HG03025 (cell line): Measurements from ENCODE around the gene IGF2R.
"Not testable (repeated sequence)": the region's sequence is repeated elsewhere in the genome, so short reads cannot be mapped to it uniquely, and the experiment has no call there.

Source experiments
- ATAC-seq: cut with Tn5 transposase; IDR thresholded peaks from one replicate; pipeline ENCODE4 v1.9.1; 2021; ENCODE audit warnings: mild to moderate bottlenecking, moderate library complexity; ENCODE audit not compliant: unreplicated experiment, low FRiP score

IGF2R gene

DNA sequence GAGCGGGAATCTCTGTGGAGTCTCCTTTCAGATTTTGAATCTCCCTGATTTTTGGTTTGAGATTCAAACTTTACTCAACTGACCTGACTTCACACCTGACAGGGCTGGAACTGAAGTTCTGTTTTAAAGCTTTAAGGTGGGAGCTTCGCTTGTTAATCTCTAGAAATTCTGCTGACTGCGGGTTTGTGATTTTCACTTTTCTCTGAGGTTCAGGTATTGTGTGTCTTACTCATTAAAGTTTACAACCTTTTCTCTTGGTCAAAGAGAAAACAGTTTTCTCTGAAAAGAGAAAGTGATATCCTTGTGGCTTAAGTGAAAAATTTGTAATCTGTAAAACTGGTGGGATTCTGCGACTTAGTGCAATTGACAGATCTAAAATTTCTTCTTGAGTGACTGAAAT lies 20.7 kb upstream of the IGF2R start:
- no peak for ATAC-seq

DNA sequence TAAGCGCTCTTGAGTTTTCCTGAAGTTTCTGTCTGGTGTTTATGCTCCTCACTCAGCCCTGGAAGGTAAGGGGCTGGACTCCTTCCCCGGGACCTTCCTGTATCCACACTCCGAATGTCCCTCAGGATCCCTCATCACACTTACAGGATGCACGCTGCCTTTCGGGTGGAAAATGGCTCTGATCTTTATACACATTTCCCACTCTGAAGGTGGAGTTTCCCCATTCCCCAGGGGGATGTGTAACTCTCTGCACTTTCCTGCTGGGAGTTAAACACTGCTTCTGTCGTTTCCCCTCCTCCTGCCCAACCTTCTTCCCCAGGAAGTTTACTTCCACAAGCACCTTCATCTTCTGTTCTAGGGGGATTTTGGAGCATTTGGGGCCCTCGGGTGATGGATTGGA lies 17.1 kb upstream of the IGF2R start:
- ATAC-seq = no peak

DNA sequence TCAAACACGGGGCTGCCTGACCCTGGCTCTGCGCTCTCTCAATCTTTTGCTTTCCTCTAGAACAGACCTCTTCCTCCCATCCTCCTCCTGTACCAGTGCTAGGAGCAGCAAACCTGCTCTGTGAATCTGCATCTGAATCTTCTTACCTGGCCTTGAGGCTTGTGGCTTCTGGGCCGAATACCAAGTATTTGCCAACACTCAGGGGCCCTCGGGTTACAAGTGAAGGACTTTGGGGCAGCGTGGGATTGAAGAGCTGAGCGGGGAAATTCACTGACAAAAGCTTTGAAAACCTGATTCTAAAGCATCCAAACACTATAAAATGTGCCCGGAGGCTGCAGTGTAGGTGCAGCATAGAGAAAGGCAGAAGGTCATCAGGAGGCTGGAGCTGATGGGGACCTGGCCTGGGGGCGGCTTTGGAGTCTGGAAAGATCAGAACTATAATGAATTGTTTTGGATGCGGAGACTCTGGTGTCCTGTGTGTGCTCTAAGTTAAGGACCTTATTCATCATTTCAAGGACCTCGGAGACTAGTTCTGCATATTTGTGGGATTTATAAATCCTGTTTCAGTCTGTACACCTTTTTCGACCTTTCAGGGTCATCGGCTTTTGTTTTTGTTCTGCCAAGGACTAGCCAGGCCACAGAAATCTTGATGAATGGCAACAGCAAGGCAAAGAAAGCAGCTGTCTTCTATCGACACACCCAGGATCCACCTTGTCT lies 16.4 kb upstream of the IGF2R start:
- ATAC-seq = no peak

DNA sequence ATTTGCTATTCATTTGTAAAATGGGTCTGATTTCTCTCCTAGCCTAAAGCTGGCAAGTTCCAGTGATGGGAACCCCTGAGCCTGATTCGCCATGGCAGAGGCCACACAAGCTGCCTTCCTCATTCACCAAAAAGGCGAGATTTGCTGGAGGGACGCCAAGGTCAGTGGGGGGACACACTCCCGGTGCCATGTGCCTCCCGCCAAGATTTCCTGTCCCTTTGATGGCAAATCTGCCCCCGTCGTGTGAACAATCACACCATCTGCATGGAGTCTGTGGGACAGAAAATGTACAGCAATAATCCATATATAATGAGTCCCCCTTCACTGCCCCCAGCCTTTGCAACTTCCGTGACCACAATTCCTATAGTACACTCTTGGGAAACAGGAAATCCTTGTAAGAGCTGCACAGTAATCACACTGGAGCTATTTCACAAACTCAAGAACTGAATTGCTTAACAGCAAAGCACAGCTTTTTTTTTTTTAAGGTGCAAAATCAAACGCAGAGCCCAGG lies 15.7 kb upstream of the IGF2R start:
- no peak for ATAC-seq

DNA sequence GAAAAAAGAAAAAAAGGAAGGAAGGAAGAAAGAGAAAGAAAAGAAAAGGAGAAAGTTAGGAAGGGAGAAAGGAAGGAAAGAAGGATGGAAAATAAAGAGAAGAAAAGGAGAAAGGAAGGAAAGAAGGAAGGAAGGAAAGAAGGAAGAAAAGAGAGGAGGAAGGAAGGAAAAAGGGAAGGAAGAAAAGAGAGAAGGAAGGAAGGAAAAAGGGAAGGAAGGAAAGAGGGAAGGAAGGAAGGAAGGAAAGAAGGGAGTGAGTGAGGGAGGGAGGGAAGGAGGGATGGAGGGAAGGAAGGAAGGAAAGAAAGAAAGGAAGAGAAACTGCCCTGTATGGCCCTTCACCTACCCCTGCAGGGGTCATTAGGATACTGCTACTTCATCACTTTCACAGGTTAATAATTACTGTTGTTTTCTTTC lies 12.9 kb upstream of the IGF2R start:
- no peak for ATAC-seq

DNA sequence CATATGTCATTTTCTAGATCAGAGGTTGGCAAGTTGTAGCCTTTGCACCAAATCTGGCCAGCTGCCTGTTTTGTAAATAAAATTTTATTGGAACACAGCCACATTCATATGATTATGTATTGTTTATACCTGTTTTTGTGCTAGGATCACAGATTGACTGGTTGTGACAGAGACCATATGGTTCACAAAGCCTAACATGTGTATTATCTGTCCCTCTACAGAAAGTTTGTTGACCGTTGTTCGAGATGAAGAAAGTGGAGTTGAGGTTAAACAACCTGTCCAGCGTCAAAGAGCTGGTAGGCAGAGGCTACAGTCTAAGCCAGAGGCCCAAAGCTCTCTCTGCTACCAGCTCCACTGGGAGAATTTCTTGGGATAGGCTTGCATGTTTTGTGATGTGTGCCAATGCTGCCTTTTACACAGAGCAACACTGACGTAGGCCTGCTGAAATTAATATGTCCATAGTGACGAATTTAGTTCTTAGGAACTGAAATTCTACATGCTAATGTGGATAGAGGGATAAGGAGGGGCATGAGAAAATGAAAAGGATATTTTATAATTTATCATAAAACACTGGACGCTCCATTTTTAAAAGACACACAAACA lies 11.7 kb upstream of the IGF2R start:
- ATAC-seq = no peak

DNA sequence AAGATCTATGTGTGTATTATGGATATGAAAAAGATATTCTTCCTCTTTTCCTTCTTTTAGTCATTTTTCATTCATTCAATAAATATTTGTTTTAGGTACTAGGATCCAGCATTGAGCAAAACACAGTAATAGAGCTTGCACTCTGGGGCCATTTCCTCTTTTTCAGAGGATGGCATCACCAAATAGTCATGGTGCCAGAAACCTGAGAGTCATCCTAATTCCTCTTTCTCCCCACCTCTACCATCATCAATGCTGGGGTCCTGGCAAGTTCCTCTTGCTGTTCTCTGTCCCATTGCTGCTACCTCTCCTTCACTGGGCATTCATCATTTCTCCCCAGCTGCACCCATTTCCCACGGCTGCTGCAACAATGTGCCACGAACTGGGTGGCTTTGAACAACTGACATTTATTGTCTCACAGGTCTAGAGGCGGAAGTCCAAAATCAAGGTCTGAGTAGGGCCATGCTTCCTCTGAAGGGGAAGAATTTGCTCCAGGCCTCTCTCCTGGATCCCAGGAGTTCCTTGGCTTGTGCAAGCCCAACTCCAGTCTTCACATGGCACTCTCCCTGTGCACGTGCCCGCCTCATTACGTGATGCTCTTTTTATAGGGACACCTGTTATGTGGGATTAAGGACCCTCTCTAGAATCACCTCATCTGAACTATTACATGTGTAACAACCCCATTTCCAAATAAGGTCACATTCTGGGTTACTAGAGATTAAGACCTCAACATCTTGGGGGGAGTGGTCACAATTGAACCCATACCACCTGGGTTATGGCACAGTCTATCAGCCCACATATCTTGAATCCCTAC lies 9.5 kb upstream of the IGF2R start:
- ATAC-seq = peak; percentile 70

DNA sequence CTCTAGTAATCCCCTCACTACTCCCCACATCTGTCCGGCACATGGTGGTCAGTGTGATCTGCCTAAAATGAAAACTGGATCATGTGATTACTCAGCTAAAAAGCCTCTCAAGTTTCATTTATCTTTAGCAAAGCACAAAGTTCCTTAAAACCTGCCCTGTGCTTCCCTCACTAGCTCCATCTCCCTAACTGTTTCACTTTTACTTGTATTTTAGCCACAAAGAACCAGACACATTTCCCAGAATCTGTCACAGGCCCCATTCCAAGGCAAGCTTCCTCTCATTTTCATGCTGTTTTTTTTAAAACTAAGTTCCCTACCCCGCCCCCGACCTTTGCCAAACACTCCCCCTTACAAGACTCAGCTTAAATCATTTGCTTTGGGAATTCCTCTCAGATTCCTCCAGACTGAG lies 8.9 kb upstream of the IGF2R start:
- ATAC-seq = no peak

DNA sequence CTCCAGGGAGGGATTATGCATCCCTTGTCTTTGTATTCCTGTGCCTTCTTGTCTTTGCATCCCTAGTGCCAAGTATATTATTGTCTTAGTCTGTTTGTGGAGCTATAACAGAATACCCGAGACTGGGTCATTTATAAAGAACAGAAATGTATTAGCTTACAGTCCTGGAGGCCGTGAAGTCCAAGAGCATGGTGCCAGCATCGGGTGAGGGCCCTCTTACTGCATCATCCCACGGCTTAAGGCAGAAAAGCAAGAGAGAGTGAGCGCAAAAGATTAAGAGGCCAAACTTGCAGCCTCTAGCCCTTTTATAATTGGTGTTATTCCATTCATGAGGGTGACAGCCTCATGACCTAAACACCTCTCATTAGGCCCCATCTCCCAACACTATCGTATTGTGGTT lies 8.4 kb upstream of the IGF2R start:
- no peak for ATAC-seq

DNA sequence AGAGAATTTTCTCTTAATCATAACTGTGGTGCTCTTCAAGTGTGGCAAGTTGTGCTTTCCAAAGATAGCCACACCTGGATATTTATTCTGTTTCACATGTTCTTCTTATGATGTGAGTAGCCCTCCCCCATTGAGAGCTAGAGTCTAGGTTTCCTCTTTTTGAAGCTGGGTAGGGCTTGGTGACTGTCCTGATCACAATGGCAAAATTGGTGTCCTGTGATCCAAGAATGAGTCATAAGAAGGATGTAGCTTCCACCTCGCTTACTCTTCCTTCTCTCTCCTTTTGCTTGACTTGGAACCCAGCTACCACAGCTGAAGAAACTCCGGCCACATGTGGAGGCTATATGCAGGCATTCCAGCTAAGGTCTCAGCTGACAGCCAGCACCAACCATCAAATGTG lies 7.4 kb upstream of the IGF2R start:
- ATAC-seq = no peak

DNA sequence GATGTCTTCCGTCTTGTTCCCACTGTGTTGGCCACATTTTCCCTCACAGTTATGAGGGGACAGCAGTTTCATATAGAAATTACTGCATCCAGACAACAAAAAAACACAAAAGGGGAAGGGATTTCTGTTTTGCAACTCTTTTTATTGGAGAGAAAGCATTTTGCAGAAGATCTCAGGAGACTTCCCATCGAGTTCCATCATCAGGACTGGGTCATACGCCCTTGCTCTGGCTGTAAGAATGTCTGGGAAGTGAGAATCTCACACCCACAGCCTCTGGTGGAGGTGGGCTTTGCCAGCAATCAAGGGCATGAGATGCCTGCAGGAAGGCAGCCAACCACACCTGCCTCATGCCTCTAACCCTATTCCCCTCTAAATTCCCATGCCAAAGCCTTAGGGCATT lies 5.8 kb upstream of the IGF2R start:
- ATAC-seq = no peak

DNA sequence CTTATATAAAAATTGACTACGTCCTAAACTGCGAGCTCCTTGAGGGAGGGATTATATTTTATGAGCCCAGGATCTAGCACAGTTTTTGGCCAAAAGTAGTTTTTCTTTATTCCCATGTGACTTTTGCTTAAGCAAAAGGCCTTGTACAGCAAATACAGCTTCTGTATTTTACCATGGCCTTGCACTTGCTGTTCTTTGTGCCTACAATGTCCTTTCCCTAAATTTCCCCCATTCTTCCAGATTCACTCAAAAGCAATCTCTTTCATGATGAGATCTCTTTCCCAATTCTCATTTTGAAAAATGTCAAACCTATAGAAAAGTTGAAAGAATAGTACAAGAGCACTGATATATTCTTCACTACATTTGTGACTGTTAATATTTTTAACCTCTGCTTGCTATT lies 4.8 kb upstream of the IGF2R start:
- no peak for ATAC-seq

DNA sequence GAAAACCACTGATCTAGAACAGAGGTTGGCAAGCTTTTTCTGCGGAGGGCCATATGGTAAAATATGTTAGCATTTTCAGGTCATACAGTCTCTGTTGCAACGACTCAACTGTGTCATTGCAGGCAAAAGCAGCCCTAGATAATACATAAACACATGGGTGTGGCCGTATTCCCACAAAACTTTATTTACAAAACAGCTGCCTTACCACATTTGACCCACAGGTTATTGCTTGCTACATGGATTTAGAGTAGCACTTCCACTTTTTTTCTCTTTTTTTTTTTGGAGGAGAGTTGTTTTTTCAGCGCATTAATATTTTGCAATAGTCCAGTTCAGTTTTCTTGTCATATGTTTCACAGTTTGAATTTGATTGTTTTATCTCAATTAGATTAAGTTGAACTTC lies 2.5 kb upstream of the IGF2R start:
- no peak for ATAC-seq

DNA sequence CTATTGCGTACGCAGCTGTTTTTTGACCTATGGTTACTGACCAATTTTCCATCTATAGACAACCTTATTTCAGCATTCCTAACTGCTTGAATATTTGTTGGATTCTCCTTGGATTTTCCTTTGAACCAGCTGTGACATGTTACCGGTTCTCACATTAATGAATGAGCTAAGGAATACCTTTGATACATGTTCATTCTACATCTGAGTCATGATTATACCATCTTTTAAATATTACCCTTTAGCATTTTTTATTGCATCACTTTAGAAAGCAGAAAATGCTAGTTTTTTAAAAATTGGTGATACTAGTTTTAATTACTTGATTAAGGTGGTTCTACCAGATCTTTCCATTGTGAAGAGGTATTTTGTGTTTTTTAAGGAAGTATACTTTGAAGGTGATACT lies 1.9 kb upstream of the IGF2R start:
- ATAC-seq = no peak

DNA sequence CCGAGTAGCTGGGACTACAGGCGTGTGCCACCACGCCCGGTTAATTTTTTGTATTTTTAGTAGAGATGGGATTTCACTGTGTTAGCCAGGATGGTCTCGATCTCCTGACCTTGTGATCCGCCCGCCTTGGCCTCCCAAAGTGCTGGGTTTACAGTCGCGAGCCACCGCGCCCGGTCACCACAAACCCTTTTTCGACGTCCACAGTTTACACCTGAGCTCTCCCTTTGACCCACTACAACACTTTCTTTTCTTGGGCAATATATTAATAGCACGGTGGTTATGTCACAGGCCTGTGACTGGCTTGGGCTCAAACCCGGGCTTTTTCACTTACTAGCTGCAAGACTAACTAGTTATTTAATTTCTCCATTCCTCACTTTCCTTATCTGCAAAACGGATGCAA lies 1.3 kb upstream of the IGF2R start:
- not testable (repeated sequence) for ATAC-seq

DNA sequence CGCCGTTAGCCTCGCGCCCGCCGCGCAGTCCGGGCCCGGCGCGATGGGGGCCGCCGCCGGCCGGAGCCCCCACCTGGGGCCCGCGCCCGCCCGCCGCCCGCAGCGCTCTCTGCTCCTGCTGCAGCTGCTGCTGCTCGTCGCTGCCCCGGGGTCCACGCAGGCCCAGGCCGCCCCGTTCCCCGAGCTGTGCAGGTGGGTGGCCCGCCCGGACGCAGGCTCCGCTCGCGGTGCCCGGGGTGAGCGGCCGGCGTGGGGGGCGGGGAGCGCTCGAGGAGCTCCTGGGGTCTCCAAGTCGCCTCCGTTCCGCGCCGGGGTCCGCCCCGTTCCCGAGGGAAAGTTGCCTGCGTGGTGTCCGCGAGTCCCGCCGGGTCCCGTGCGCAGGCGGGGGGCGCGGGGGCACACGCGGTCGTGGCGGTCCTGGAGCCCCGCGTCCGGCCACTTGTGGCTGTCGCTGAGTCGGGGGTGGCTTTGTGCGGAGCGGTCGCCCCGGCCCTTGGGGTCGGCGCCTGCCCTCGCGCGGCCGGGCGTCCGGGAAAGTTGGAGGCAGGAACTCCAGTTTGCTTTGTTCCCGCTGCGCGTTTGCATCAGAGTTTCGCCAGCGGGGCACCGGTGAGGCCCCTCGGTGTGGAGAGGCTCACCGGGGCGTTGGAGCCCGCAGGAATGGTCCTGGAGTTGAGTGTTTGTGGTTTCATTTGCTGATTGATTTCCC lies 476 bp downstream of the IGF2R start:
- ATAC-seq = peak; percentile 38

DNA sequence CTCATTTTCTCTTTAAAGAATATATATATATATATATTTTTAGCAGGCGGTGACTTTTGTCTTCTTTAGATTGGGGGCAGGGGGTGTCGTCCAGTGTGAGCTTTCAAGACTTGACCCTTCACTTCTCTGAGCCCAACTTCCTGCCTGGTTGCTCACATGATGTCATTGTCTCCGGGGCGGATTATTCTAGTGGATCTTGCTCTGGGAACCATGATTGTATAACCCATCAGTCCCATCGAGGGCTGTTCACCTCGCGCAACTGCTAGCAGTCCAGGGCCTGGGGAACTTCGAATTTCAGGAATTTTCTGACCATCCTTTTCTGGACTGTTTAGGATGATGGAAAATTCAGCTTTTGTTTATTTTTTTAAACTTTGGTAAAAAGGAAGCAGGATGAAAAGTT lies 1.0 kb downstream of the IGF2R start:
- no peak for ATAC-seq

DNA sequence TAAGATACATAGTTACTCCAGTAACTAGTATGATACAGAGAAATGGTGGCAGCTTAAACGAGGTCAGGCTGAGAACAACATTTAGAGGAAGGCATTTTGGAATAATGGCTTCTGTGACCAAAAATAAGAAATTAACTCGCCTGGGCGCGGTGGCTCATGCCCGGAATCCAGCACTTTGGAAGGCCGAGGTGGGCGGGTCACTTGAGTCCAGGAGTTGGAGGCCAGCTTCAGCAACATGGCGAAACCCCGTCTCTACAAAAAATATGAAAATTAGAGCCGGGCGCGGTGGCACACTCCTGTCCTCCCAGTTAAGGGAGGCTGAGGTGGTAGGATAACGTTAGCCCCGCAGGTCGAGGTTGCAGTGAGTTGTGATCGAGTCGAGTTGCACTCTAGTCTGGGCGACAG lies 1.8 kb downstream of the IGF2R start:
- no peak for ATAC-seq

DNA sequence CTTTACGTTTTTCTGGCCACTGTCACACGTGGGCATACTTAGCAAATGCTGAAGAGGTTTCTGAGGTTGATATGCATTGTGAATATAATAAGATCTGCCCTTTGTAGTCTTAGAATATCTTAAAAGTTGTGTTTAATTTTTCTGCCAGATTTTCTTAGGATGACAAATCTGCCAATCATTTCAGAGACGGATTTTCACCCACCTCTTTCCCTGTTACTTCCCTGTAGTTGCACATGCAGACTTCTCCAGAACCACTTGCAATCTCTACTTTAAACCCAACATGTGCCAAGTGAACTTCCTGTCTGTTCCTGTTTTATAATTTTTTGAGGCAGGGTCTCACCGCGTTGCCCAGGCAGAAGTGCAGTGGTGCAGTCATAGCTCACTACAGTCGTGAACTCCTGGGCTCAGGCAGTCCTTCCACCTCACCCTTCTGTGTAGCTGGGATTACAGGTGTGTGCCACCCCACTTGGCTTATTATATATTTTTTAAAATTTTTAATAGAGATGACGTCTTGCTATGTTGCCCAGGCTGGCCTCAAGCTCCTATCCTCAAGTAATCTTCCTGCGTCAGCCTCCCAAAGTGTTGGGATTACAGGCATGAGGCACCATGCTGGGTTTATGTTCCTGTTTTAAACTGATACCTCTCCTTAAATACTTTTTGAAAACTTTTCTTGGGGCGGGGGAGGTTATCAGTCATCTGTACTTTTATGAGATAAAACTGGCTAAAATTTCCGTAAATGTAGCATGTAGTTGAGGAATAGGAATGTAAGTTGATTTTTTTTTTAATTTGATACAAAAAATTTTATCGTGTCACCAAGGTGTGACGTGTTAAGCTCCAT lies 2.7 kb downstream of the IGF2R start:
- no peak for ATAC-seq
